ENCODE measurements around the gene TNNT3. TPM values are rescaled to one million over a fixed set of nuclear protein-coding genes. Genes with fewer than 3 reads are reported as not detected.

The TNNT3 gene
- total RNA-seq, 2 experiments from 2014 or later: 4.7 to 6.2 TPM

DNA sequence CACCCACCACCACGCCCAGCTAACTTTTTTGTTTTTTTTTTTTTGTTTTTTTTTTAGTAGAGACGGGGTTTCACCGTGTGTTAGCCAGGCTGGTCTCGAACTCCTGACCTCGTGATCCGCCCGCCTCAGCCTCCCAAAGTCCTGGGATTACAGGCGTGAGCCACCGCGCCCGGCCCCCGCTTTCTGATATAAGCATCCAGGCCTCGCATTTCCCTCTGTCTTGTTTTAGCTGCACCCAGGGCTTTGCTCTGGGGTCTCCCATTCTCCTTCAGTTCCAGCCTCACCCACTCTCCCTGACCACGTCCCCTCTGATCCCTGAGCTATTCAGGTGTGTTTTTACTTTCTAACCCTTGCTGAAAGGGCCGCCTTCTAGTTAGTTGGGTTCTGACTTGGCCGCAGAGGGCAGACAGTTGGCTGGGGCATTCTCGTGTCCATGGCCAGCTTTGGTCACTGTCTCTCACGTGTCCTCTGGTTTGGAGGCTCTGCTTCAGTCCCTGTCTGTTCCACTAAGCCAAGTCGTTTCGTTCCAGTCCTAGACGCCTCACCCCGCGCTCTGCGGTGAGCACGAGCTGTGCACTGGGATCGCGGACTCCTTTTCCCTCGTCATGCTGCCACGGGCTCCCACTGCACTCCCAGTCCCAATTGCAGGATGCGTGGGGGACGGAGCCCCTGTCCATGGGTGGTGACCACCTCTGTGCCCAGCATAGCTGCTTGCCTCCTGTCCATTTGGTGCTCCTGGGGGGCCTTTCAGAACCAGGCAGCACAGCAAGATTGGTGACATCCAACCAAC is 6.0 kb upstream of the TNNT3 start:
- no peak overlapping the region for H3K4me3 ChIP-seq (ENCODE audit: low read depth, low read length, poor library complexity, severe bottlenecking)
- no peaks in the 10 kb centered on the region for H3K9me3 ChIP-seq (ENCODE audit: low read length)
- H2AFZ ChIP-seq (ENCODE audit: low read length): no peak overlapping the region
- H4K20me1 ChIP-seq (ENCODE audit: insufficient read depth, low read length): no peaks in the 10 kb centered on the region
- POLR2A ChIA-PET: interaction anchor here (0.6 kb wide), 1 partner anchor 79 kb away, joined by 3 read pairs; the partner anchor contains the start of gene SYT8
- no peaks in the 10 kb centered on the region for H3K4me1 ChIP-seq (ENCODE audit: insufficient read depth, low read length, poor library complexity, severe bottlenecking)
- no peaks in the 10 kb centered on the region for H3K36me3 ChIP-seq (ENCODE audit: insufficient read depth, low read length)
- CTCF ChIA-PET (ENCODE audit: unreplicated experiment): no interaction called here
- intact Hi-C loops (cut with micrococcal nuclease; ENCODE audit: unreplicated experiment): loop anchor here (2.0 kb wide), 1 partner anchor 21 kb away; no protein-coding TSS in a partner anchor
- H3K27ac ChIP-seq (ENCODE audit: low read depth, low read length, poor library complexity, severe bottlenecking): no peak overlapping the region
- no peaks in the 10 kb centered on the region for H3K79me2 ChIP-seq (ENCODE audit: insufficient read depth, low read depth, low read length)
- BruUV-seq (replicated peaks): no TSS peak
- no peak overlapping the region for H3K4me2 ChIP-seq (ENCODE audit: low read length)
- no peak for DNase-seq (ENCODE audit: low spot score)
- TF ChIP-seq EZH2phosphoT487 (IDR thresholded peaks at IDR 0.05; ENCODE audit: borderline replicate concordance, low read depth, low read length): no peak
- TF ChIP-seq, protein P1, sequence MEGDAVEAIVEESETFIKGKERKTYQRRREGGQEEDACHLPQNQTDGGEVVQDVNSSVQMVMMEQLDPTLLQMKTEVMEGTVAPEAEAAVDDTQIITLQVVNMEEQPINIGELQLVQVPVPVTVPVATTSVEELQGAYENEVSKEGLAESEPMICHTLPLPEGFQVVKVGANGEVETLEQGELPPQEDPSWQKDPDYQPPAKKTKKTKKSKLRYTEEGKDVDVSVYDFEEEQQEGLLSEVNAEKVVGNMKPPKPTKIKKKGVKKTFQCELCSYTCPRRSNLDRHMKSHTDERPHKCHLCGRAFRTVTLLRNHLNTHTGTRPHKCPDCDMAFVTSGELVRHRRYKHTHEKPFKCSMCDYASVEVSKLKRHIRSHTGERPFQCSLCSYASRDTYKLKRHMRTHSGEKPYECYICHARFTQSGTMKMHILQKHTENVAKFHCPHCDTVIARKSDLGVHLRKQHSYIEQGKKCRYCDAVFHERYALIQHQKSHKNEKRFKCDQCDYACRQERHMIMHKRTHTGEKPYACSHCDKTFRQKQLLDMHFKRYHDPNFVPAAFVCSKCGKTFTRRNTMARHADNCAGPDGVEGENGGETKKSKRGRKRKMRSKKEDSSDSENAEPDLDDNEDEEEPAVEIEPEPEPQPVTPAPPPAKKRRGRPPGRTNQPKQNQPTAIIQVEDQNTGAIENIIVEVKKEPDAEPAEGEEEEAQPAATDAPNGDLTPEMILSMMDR (conservative IDR thresholded peaks at IDR 0.05; ENCODE audit: low read length): no peak
- no peaks in the 10 kb centered on the region for H3K9me2 ChIP-seq (ENCODE audit: insufficient read depth, low read length)

DNA sequence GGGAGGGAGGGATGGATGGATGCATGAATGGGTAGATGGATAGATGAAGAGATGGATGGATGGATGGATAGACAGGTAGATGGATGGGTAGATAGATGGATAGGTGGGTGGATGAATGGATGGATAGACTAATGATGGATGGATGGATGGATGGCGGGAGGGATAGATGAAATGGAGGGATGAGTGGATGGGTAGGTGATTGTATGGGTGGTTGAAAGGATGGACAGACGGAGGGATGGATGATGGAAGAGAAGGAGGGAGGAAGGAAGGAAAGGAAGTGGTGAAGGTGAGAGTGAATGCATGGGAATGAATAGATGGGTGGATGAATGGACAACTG is 3.7 kb upstream of the TNNT3 start:
- H3K4me1 ChIP-seq (ENCODE audit: insufficient read depth, low read length, poor library complexity, severe bottlenecking): no peaks in the 10 kb centered on the region
- H2AFZ ChIP-seq (ENCODE audit: low read length): no peak overlapping the region
- no peak overlapping the region for H3K4me3 ChIP-seq (ENCODE audit: low read depth, low read length, poor library complexity, severe bottlenecking)
- no peaks in the 10 kb centered on the region for H3K36me3 ChIP-seq (ENCODE audit: insufficient read depth, low read length)
- ChIA-PET CTCF (ENCODE audit: unreplicated experiment) (no interaction called here), POLR2A (no interaction called here)
- BruUV-seq (replicated peaks): no TSS peak
- H3K9me2 ChIP-seq (ENCODE audit: insufficient read depth, low read length): no peaks in the 10 kb centered on the region
- H4K20me1 ChIP-seq (ENCODE audit: insufficient read depth, low read length): no peaks in the 10 kb centered on the region
- intact Hi-C loops (cut with micrococcal nuclease; ENCODE audit: unreplicated experiment): loop anchor here (1.0 to 5.0 kb wide), 2 partner anchors 22 to 33 kb away; no protein-coding TSS in a partner anchor
- no peak for TF ChIP-seq EZH2phosphoT487 (IDR thresholded peaks at IDR 0.05; ENCODE audit: borderline replicate concordance, low read depth, low read length)
- TF ChIP-seq, protein P1 (conservative IDR thresholded peaks at IDR 0.05; ENCODE audit: low read length): no peak
- no peaks in the 10 kb centered on the region for H3K79me2 ChIP-seq (ENCODE audit: insufficient read depth, low read depth, low read length)
- H3K4me2 ChIP-seq (ENCODE audit: low read length): no peak overlapping the region
- H3K9me3 ChIP-seq (ENCODE audit: low read length): no peaks in the 10 kb centered on the region
- DNase-seq (ENCODE audit: low spot score): no peak
- H3K27ac ChIP-seq (ENCODE audit: low read depth, low read length, poor library complexity, severe bottlenecking): no peak overlapping the region
